ENCODE measurements around the gene HMGCS1.
"Not testable (repeated sequence)": the region's sequence is repeated elsewhere in the genome, so short reads cannot be mapped to it uniquely, and the experiment has no call there.

HMGCS1 gene

GRCh38 chr5:43312076-43312661, 1.0 kb downstream of the HMGCS1 start:
- peak overlapping the region; percentile 92 for H3K9ac ChIP-seq (ENCODE audit: low read depth, low read length)
- no peaks in the 10 kb centered on the region for H3K27me3 ChIP-seq (ENCODE audit: control insufficient read depth, insufficient read depth, low read length)
- no peaks in the 10 kb centered on the region for H3K36me3 ChIP-seq (ENCODE audit: insufficient read depth, low read length)
- H3K4me2 ChIP-seq (ENCODE audit: low read length), result peak overlapping the region; percentile 87
- H3K4me1 ChIP-seq (ENCODE audit: control insufficient read depth, insufficient read depth, low read length), result peaks cover 28% of the 10 kb centered on the region
- H3K9me3 ChIP-seq (replicated peaks; ENCODE audit: low read length), result no peaks in the 10 kb centered on the region
- peak overlapping the region; percentile 93 for H3K4me3 ChIP-seq (ENCODE audit: low read length)

GRCh38 chr5:43309637-43310036, 3.6 kb downstream of the HMGCS1 start:
- H3K9me3 ChIP-seq (replicated peaks; ENCODE audit: low read length), result no peaks in the 10 kb centered on the region
- peaks cover under 1% of the 10 kb centered on the region for H3K36me3 ChIP-seq (ENCODE audit: insufficient read depth, low read length)
- H3K4me1 ChIP-seq (ENCODE audit: control insufficient read depth, insufficient read depth, low read length), result peaks cover 28% of the 10 kb centered on the region
- H3K9ac ChIP-seq (ENCODE audit: low read depth, low read length), result no peak overlapping the region
- H3K27me3 ChIP-seq (ENCODE audit: control insufficient read depth, insufficient read depth, low read length), result no peaks in the 10 kb centered on the region
- no peak overlapping the region for H3K4me3 ChIP-seq (ENCODE audit: low read length)
- H3K4me2 ChIP-seq (ENCODE audit: low read length), result peak overlapping the region; percentile 27

GRCh38 chr5:43309122-43309521, 4.1 kb downstream of the HMGCS1 start:
- H3K4me2 ChIP-seq (ENCODE audit: low read length), result peak overlapping the region; percentile 27
- H3K9me3 ChIP-seq (replicated peaks; ENCODE audit: low read length), result no peaks in the 10 kb centered on the region
- H3K9ac ChIP-seq (ENCODE audit: low read depth, low read length), result peak overlapping the region; percentile 11
- H3K36me3 ChIP-seq (ENCODE audit: insufficient read depth, low read length), result peaks cover 3% of the 10 kb centered on the region
- no peak overlapping the region for H3K4me3 ChIP-seq (ENCODE audit: low read length)
- no peaks in the 10 kb centered on the region for H3K27me3 ChIP-seq (ENCODE audit: control insufficient read depth, insufficient read depth, low read length)
- H3K4me1 ChIP-seq (ENCODE audit: control insufficient read depth, insufficient read depth, low read length), result peaks cover 23% of the 10 kb centered on the region

- not testable (repeated sequence) for H3K9me3 ChIP-seq (replicated peaks; ENCODE audit: low read length)
- peaks cover 11% of the 10 kb centered on the region for H3K36me3 ChIP-seq (ENCODE audit: insufficient read depth, low read length)
These were observed 6.3 kb downstream of the HMGCS1 start for GRCh38 chr5:43306954-43307353.

GRCh38 chr5:43305948-43306565, 7.2 kb downstream of the HMGCS1 start:
- H3K36me3 ChIP-seq (ENCODE audit: insufficient read depth, low read length), result peaks cover 11% of the 10 kb centered on the region
- H3K4me1 ChIP-seq (ENCODE audit: control insufficient read depth, insufficient read depth, low read length), result peaks cover 9% of the 10 kb centered on the region
- H3K9ac ChIP-seq (ENCODE audit: low read depth, low read length), result no peak overlapping the region
- no peaks in the 10 kb centered on the region for H3K9me3 ChIP-seq (replicated peaks; ENCODE audit: low read length)
- H3K27me3 ChIP-seq (ENCODE audit: control insufficient read depth, insufficient read depth, low read length), result no peaks in the 10 kb centered on the region
- no peak overlapping the region for H3K4me2 ChIP-seq (ENCODE audit: low read length)
- no peak overlapping the region for H3K4me3 ChIP-seq (ENCODE audit: low read length)

More at GRCh38 chr5:43306954-43307353, 6.3 kb downstream of the HMGCS1 start:
- peaks cover 14% of the 10 kb centered on the region for H3K4me1 ChIP-seq (ENCODE audit: control insufficient read depth, insufficient read depth, low read length)
- H3K4me2 ChIP-seq (ENCODE audit: low read length); H3K27me3 ChIP-seq (ENCODE audit: control insufficient read depth, insufficient read depth, low read length); H3K4me3 ChIP-seq (ENCODE audit: low read length); H3K9ac ChIP-seq (ENCODE audit: low read depth, low read length): not testable (repeated sequence)

- Histone ChIP-seq H3K4me3 (ENCODE audit: low read length) (no peak overlapping the region), H3K27me3 (ENCODE audit: control insufficient read depth, insufficient read depth, low read length) (no peaks in the 10 kb centered on the region), H3K9me3 (replicated peaks; ENCODE audit: low read length) (no peaks in the 10 kb centered on the region), H3K9ac (ENCODE audit: low read depth, low read length) (no peak overlapping the region), H3K4me2 (ENCODE audit: low read length) (no peak overlapping the region), H3K36me3 (ENCODE audit: insufficient read depth, low read length) (peaks cover 13% of the 10 kb centered on the region), H3K4me1 (ENCODE audit: control insufficient read depth, insufficient read depth, low read length) (peaks cover 2% of the 10 kb centered on the region)
These were observed 8.7 kb downstream of the HMGCS1 start for GRCh38 chr5:43304525-43304924.

GRCh38 chr5:43303242-43303641, 10.0 kb downstream of the HMGCS1 start:
- Histone ChIP-seq H3K4me3 (ENCODE audit: low read length) (no peak overlapping the region), H3K9me3 (replicated peaks; ENCODE audit: low read length) (no peaks in the 10 kb centered on the region), H3K4me1 (ENCODE audit: control insufficient read depth, insufficient read depth, low read length) (no peaks in the 10 kb centered on the region), H3K27me3 (ENCODE audit: control insufficient read depth, insufficient read depth, low read length) (no peaks in the 10 kb centered on the region), H3K36me3 (ENCODE audit: insufficient read depth, low read length) (peaks cover 18% of the 10 kb centered on the region), H3K4me2 (ENCODE audit: low read length) (no peak overlapping the region), H3K9ac (ENCODE audit: low read depth, low read length) (no peak overlapping the region)

GRCh38 chr5:43302481-43302880, 10.7 kb downstream of the HMGCS1 start:
- Histone ChIP-seq H3K4me3 (ENCODE audit: low read length) (no peak overlapping the region), H3K4me1 (ENCODE audit: control insufficient read depth, insufficient read depth, low read length) (no peaks in the 10 kb centered on the region), H3K36me3 (ENCODE audit: insufficient read depth, low read length) (peaks cover 18% of the 10 kb centered on the region), H3K9me3 (replicated peaks; ENCODE audit: low read length) (no peaks in the 10 kb centered on the region), H3K9ac (ENCODE audit: low read depth, low read length) (no peak overlapping the region), H3K4me2 (ENCODE audit: low read length) (no peak overlapping the region), H3K27me3 (ENCODE audit: control insufficient read depth, insufficient read depth, low read length) (no peaks in the 10 kb centered on the region)

GRCh38 chr5:43301653-43302091, 11.5 kb downstream of the HMGCS1 start:
- H3K36me3 ChIP-seq (ENCODE audit: insufficient read depth, low read length), result peaks cover 25% of the 10 kb centered on the region
- H3K27me3 ChIP-seq (ENCODE audit: control insufficient read depth, insufficient read depth, low read length), result no peaks in the 10 kb centered on the region
- no peaks in the 10 kb centered on the region for H3K4me1 ChIP-seq (ENCODE audit: control insufficient read depth, insufficient read depth, low read length)
- H3K9ac ChIP-seq (ENCODE audit: low read depth, low read length), result no peak overlapping the region
- H3K9me3 ChIP-seq (replicated peaks; ENCODE audit: low read length), result no peaks in the 10 kb centered on the region
- H3K4me3 ChIP-seq (ENCODE audit: low read length), result no peak overlapping the region
- H3K4me2 ChIP-seq (ENCODE audit: low read length), result no peak overlapping the region

GRCh38 chr5:43300112-43300511, 13.1 kb downstream of the HMGCS1 start:
- no peak overlapping the region for H3K4me2 ChIP-seq (ENCODE audit: low read length)
- H3K4me3 ChIP-seq (ENCODE audit: low read length), result no peak overlapping the region
- H3K9ac ChIP-seq (ENCODE audit: low read depth, low read length), result no peak overlapping the region
- H3K36me3 ChIP-seq (ENCODE audit: insufficient read depth, low read length), result peaks cover 41% of the 10 kb centered on the region
- H3K9me3 ChIP-seq (replicated peaks; ENCODE audit: low read length), result no peaks in the 10 kb centered on the region
- H3K27me3 ChIP-seq (ENCODE audit: control insufficient read depth, insufficient read depth, low read length), result no peaks in the 10 kb centered on the region
- no peaks in the 10 kb centered on the region for H3K4me1 ChIP-seq (ENCODE audit: control insufficient read depth, insufficient read depth, low read length)

GRCh38 chr5:43298443-43298842, 14.8 kb downstream of the HMGCS1 start:
- H3K9me3 ChIP-seq (replicated peaks; ENCODE audit: low read length), result no peaks in the 10 kb centered on the region
- H3K27me3 ChIP-seq (ENCODE audit: control insufficient read depth, insufficient read depth, low read length), result no peaks in the 10 kb centered on the region
- H3K4me2 ChIP-seq (ENCODE audit: low read length), result no peak overlapping the region
- H3K9ac ChIP-seq (ENCODE audit: low read depth, low read length), result no peak overlapping the region
- H3K36me3 ChIP-seq (ENCODE audit: insufficient read depth, low read length), result peaks cover 51% of the 10 kb centered on the region
- no peak overlapping the region for H3K4me3 ChIP-seq (ENCODE audit: low read length)
- H3K4me1 ChIP-seq (ENCODE audit: control insufficient read depth, insufficient read depth, low read length), result peaks cover 10% of the 10 kb centered on the region

GRCh38 chr5:43296835-43297234, 16.4 kb downstream of the HMGCS1 start:
- Histone ChIP-seq H3K4me1 (ENCODE audit: control insufficient read depth, insufficient read depth, low read length) (peaks cover 10% of the 10 kb centered on the region), H3K9me3 (replicated peaks; ENCODE audit: low read length) (no peaks in the 10 kb centered on the region), H3K4me3 (ENCODE audit: low read length) (no peak overlapping the region), H3K36me3 (ENCODE audit: insufficient read depth, low read length) (peaks cover 60% of the 10 kb centered on the region), H3K9ac (ENCODE audit: low read depth, low read length) (no peak overlapping the region), H3K27me3 (ENCODE audit: control insufficient read depth, insufficient read depth, low read length) (no peaks in the 10 kb centered on the region), H3K4me2 (ENCODE audit: low read length) (no peak overlapping the region)

All from skeletal muscle satellite cell (primary cell).